ENCODE results near the gene BEST4. TPM values are rescaled to one million over a fixed set of nuclear protein-coding genes. Genes with fewer than 3 reads are reported as not detected.

Gene BEST4
- total and polyA plus RNA-seq, 2 of the 13 experiments (the other 11 are each of a cell fraction or from before 2014, with no cell fraction given) = 0.77 to 1.4 TPM

- TF ChIP-seq ZNF646 (CRISPR knock-in tag; IDR thresholded peaks at IDR 0.05) (no peak), ZNF775 (CRISPR knock-in tag; IDR thresholded peaks at IDR 0.05; ENCODE audit: borderline replicate concordance) (peak; percentile 31; the same call in 1 of the 2 replicates), SUZ12 (IDR thresholded peaks at IDR 0.05; ENCODE audit: low read depth, low read length) (no peak), ATF6 (CRISPR knock-in tag; conservative IDR thresholded peaks at IDR 0.05) (no peak), ZNF609 (CRISPR knock-in tag; IDR thresholded peaks at IDR 0.05; ENCODE audit: borderline replicate concordance) (0 out of 2 replicates have a peak, but pooled peaks have one; percentile 29), ZNF549 (CRISPR knock-in tag; IDR thresholded peaks at IDR 0.05) (no peak), ARHGAP35 (CRISPR knock-in tag; IDR thresholded peaks at IDR 0.05; ENCODE audit: borderline replicate concordance) (no peak; the same call in none of the 2 replicates), ZNF17 (CRISPR knock-in tag; IDR thresholded peaks at IDR 0.05) (peak; percentile 79; the same call in 1 of the 2 replicates), NR3C1 (CRISPR knock-in tag; IDR thresholded peaks at IDR 0.05) (no peak), HDAC1 (CRISPR knock-in tag; IDR thresholded peaks at IDR 0.05) (peak; percentile 81), SATB2 (CRISPR knock-in tag; IDR thresholded peaks at IDR 0.05) (0 out of 2 replicates have a peak, but pooled peaks have one; percentile 83), ZNF709 (CRISPR knock-in tag; IDR thresholded peaks at IDR 0.05) (no peak; the same call in 1 of the 2 replicates), RBAK (CRISPR knock-in tag; IDR thresholded peaks at IDR 0.05) (no peak), HIVEP1 (CRISPR knock-in tag; IDR thresholded peaks at IDR 0.05) (no peak), FOXA3 (CRISPR knock-in tag; IDR thresholded peaks at IDR 0.05) (peak; percentile 64)
These were observed 12.7 kb downstream of the BEST4 start, which contains the start of gene RPS8 (continued) for GRCh38 chr1:44775078-44775929.

All from HepG2 (cell line).